H1 (cell line): ENCODE results near the gene KISS1R. TPM values are rescaled to one million over a fixed set of nuclear protein-coding genes. Genes with fewer than 3 reads are reported as not detected.

Experiments
- CREB1 ChIP-seq: IDR thresholded peaks from 2 replicates; pipeline ENCODE4 v1.6.1; 2012; ENCODE audit warnings: inconsistent platforms
- KDM4A ChIP-seq: IDR thresholded peaks from one replicate; pipeline ENCODE4 v1.7.1; 2012; ENCODE audit warnings: low read depth, mild to moderate bottlenecking, moderate library complexity, low read length, inconsistent platforms; ENCODE audit not compliant: severe bottlenecking
- SIN3A ChIP-seq, 2 experiments: IDR thresholded peaks in 1 of 2; conservative IDR thresholded peaks in 1 of 2; 2 replicates each; pipeline ENCODE4 v1.6.1; 2011 to 2012; ENCODE audit warnings: low read length in 2 of 2, improper control_type of control experiment in 1 of 2, low read depth in 1 of 2, mild to moderate bottlenecking in 1 of 2
- TEAD4 ChIP-seq: IDR thresholded peaks from 2 replicates; pipeline ENCODE4 v1.6.1; 2012; ENCODE audit warnings: low read depth, low read length, inconsistent platforms, mixed read lengths
- polyA plus RNA-seq, 7 experiments: library from polyadenylated mRNA; depleted of rRNA in 3 of 7; stranded (reverse) in 5 of 7; unstranded in 2 of 7; fragments of >200 nt in 5 of 7; fragments of 200-250 nt in 2 of 7; gene quantifications; 1 replicate in 5 of 7; 2 replicates in 1 of 7; 4 replicates in 1 of 7; pipeline versions ENCODE4 v1.2.1 to v1.2.3, GENCODE V29; 2011 to 2013; ENCODE audit warnings: missing spikeins in 2 of 7, mixed read lengths in 2 of 7
- total RNA-seq: library from RNA; stranded (reverse); fragmentation: NEBNext Ultra II Directional; extraction: Animal tissue kit (Norgen Biotek cat#: 25700); gene quantifications from 2 replicates; pipeline ENCODE4 v1.2.1, GENCODE V29; 2021

Gene KISS1R
- total and polyA plus RNA-seq, 2 of the 8 experiments (the other 6 are each of a cell fraction or from before 2014, with no cell fraction given) = 2.3 to 2.7 TPM

DNA sequence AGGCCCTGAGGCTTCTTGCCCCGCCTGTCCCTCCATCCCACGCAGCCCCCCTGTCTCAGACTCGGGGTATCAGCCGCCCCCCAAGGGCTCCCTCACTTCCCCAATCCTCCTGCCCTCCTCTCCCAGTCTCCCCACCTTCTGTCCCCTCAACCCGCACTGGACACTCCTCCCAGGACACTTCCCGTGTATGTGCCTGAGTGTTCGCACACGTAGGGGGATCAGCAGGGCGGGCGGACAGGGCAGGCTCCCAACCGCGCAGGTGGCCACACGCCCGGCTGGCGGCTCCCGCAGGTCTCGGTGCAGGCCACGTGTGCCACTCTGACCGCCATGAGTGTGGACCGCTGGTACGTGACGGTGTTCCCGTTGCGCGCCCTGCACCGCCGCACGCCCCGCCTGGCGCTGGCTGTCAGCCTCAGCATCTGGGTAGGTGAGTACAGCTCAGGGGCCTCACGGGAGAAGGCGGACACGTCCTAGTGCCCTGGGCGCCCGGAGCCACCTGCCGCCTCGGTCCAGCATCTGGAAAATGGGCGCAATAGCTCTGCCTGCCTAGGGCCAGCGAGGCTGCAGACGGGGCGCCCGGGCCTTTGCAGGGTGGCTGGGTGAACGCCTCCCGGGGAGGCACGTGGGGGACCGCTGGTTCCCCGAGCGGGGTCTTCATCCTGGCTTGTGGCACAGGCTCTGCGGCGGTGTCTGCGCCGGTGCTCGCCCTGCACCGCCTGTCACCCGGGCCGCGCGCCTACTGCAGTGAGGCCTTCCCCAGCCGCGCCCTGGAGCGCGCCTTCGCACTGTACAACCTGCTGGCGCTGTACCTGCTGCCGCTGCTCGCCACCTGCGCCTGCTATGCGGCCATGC lies 2.3 kb downstream of the KISS1R start (continued):
- TF ChIP-seq TEAD4 = 0 out of 2 replicates have a peak, but pooled peaks have one; percentile 15
- 0 out of 4 replicates have a peak, but pooled peaks of 1 of the 2 experiments have one; percentile 9 for TF ChIP-seq SIN3A (conservative IDR thresholded peaks at IDR 0.05 in 1 of 2, IDR thresholded peaks at IDR 0.05 in 1 of 2; ENCODE audit: low read depth in 1 of 2, low read length in 2 of 2)
- TF ChIP-seq CREB1 = 0 out of 2 replicates have a peak, but pooled peaks have one; percentile 8
- TF ChIP-seq KDM4A = peak; percentile 24
